Hematopoietic multipotent progenitor cell treated with erythropoietin and hydrocortisone succinate and interleukin-3 and kit ligand, for 4 days (in vitro differentiated cells): Measurements from ENCODE around the gene RHBDF2.

Experiments used
- DNase-seq: peaks from one replicate; pipeline ENCODE4 v3.0.0-alpha.2; 2015

RHBDF2 gene

DNA sequence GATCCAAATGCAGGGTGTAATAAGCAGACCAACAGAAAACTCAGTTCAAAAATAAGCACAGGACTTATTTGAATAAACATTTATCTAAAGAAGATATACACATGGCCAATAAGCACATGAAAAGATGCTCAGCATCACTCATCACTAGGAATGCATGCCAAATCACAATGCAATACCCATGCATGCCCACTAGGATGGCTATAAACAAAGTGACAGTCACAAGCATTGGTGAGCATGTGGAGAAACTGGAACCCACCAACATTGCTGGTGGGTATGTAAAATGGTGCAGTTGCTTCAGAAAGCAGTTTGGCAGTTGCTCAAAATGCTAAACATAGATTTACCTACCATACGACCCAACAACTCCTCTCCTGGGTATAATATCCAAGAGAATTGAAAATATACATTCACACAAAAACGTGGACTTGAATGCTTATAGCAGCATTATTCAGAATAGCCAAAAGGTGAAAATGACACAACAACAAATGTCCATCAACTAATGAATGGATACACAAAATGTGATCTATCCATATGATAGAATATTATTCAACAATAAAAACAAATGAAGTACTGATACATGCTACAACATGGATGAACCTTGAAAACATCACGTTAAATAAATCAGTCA is 68.4 kb downstream of the RHBDF2 start:
- DNase-seq: peak; percentile 64

- DNase-seq: no peak
Observed at GRCh38 chr17:76432004-76432403, 69.2 kb downstream of the RHBDF2 start.

DNA sequence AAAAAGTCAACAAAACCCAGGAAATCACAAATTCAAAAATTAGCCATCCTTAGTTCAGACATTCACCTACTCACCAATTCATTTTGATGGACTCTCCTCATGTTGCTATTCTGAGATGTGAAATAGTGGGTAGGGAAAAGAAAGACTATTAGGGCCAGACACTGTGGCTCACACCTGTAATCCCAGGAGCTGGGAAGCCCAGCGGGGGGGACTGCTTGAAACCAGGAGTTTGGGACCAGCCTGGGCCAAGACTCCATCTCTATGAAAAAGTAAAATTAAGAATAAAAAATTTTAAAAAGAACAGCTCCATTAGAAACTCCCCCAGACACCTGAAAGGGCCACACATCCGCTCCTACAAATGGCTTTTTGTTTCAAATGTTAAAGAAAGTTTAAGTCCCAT is 69.7 kb downstream of the RHBDF2 start:
- DNase-seq: no peak

DNA sequence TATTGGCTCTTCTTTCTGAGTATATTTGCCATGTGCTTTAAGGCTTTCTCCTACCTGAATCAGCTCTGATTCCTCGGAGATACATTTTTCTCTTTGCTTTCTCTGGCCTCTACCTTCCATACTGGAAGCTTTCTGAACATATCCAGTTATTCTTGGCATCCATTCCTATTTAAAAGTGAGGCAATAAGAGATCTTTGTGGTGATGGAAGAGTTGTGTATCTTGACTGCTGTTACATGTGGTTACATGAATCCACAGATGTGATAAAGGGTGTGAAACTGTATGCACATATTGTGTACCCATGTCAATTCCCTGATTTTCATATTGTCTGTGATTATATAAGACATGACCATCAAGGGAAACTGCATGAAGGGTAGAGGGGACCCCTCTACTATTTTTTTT is 72.7 kb downstream of the RHBDF2 start:
- DNase-seq: no peak

- no peak for DNase-seq
Observed at GRCh38 chr17:76427501-76428231, 73.6 kb downstream of the RHBDF2 start.

- DNase-seq: no peak
Observed at GRCh38 chr17:76426853-76427252, 74.4 kb downstream of the RHBDF2 start.

- DNase-seq: no peak
Observed at GRCh38 chr17:76422860-76423259, 78.4 kb downstream of the RHBDF2 start.

GRCh38 chr17:76422406-76422805 is 78.8 kb downstream of the RHBDF2 start:
- no peak for DNase-seq

GRCh38 chr17:76421044-76421407 is 80.2 kb downstream of the RHBDF2 start:
- DNase-seq: no peak
